ENCODE data around the gene NLGN1. TPM values are rescaled to one million over a fixed set of nuclear protein-coding genes. Genes with fewer than 3 reads are reported as not detected.
A peak's percentile ranks its signal among the peaks of the same experiment; 100 is the strongest.

Gene NLGN1
- total and polyA plus RNA-seq, 12 donors, result 0.88 to 19.9 (median 12.6) TPM

GRCh38 chr3:173742491-173742890 is 344.9 kb downstream of the NLGN1 start:
- H3K27ac ChIP-seq, result no peak overlapping the region
- DNase-seq (no peak), ATAC-seq (no peak)
- WGBS, 2 donors, result 63 to 67% methylated on average over 1 of the region's 1 CpG
- no peaks in the 10 kb centered on the region for H3K27me3 ChIP-seq
- TF ChIP-seq CTCF (IDR thresholded peaks at IDR 0.05), result no peak
- no peaks in the 10 kb centered on the region for H3K9me3 ChIP-seq
- intact Hi-C loops (cut with DNase I), result no loop called here
- H3K36me3 ChIP-seq, result no peaks in the 10 kb centered on the region
- H3K4me3 ChIP-seq, result peak overlapping the region in 3 of 10 donors; percentile 6 to 15 (median 13)
- H3K4me1 ChIP-seq, result no peaks in the 10 kb centered on the region

DNA sequence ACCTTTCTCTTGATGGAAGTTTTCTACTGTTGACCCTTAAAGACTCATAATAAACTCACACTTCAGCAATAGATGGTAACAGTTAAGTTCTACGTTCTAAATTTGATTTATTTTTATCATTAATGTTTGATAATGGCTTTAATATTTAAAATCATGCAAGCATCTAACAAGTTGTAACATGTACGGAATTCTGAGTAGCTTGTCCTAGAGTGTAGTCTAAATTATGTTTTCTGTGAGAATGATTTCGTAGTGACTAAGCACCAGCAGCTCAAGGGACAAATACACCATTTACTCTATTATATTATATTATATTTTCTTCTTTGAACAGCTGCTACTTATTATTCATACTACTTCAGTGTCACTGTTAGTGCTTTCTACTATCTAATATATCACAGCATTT is 345.6 kb downstream of the NLGN1 start:
- DNase-seq (no peak), ATAC-seq (no peak)
- Histone ChIP-seq H3K4me3 (peak overlapping the region in 2 of 10 donors; percentile 13 to 15), H3K4me1 (no peaks in the 10 kb centered on the region), H3K36me3 (no peaks in the 10 kb centered on the region), H3K27me3 (no peaks in the 10 kb centered on the region), H3K9me3 (no peaks in the 10 kb centered on the region), H3K27ac (no peak overlapping the region)
- intact Hi-C loops (cut with DNase I), result no loop called here
- TF ChIP-seq CTCF (IDR thresholded peaks at IDR 0.05), result no peak
- WGBS, 2 donors, result 70 to 83% methylated on average over 3 of the region's 3 CpGs

DNA sequence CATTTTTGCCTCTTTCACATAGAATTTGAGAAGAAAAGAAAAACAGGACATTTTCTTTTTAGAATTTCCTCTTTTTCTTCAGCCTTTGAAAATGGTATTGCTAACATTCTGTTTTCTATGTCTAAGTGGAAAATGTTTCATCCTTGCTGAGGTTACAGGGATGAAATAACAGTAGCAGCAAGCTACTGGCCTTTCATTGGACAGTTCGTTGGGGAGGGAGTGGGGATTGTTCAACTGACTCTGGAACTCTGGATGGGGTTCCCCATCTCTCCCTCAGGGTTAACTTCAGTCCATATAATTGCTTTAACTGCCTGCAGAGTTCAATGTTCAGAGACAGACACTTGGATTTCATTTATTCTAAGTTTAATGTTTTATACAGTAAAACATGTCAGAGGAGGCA is 346.0 kb downstream of the NLGN1 start:
- DNase-seq, result no peak
- H3K4me1 ChIP-seq, result no peaks in the 10 kb centered on the region
- H3K4me3 ChIP-seq, result no peak overlapping the region
- H3K9me3 ChIP-seq, result no peaks in the 10 kb centered on the region
- no peaks in the 10 kb centered on the region for H3K27me3 ChIP-seq
- no peaks in the 10 kb centered on the region for H3K36me3 ChIP-seq
- ATAC-seq, result no peak
- WGBS, 2 donors, result 69 to 70% methylated on average over 1 of the region's 1 CpG
- no peak overlapping the region for H3K27ac ChIP-seq
- no peak for TF ChIP-seq CTCF (IDR thresholded peaks at IDR 0.05)
- intact Hi-C loops (cut with DNase I), result no loop called here

DNA sequence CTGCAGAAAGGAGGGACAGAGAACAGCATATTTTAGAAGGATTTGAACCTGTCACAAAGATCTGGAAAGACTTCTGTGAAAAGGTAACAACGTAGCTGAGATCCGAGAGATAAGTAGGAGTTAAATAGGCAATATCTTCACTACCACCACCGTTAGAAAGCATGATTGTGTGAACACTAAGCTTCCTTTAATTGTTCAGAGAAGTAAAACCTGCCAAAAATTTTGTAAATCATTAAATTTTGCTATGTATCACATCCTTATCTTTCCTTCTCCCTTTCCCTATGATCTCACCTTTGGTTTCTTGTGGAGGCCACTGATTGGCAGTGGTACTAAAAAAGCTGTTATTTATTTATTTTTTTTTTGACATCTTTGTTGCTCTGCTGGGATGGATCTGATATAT is 346.9 kb downstream of the NLGN1 start:
- Histone ChIP-seq H3K4me3 (no peak overlapping the region), H3K27me3 (no peaks in the 10 kb centered on the region), H3K9me3 (no peaks in the 10 kb centered on the region), H3K27ac (no peak overlapping the region), H3K4me1 (no peaks in the 10 kb centered on the region), H3K36me3 (no peaks in the 10 kb centered on the region)
- 62 to 80% methylated on average over 3 of the region's 3 CpGs for WGBS, 2 donors
- no peak for TF ChIP-seq CTCF (IDR thresholded peaks at IDR 0.05)
- no peak for DNase-seq
- ATAC-seq, result no peak
- intact Hi-C loops (cut with DNase I), result no loop called here

DNA sequence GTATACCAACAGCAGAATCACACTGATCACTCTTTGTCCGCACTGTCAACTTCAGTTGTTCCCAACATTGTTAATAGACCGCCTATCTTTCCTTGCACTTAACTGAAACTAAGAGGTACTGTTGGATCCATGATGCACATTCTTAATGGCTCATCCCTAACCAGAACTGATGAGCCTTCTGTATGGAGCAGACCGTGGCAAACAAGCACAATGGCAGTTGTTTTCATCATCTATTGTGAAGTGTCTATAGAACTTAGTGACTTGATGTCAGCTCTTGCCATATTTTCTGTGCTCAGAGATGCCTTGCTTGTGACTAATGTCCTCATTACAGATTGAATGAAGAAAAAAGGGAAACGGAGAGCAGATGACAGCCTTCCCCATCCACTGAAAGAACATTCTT is 347.4 kb downstream of the NLGN1 start:
- ATAC-seq (no peak), DNase-seq (no peak)
- H3K27ac ChIP-seq, result no peak overlapping the region
- no peaks in the 10 kb centered on the region for H3K27me3 ChIP-seq
- no peaks in the 10 kb centered on the region for H3K9me3 ChIP-seq
- TF ChIP-seq CTCF (IDR thresholded peaks at IDR 0.05), result no peak
- no peaks in the 10 kb centered on the region for H3K4me1 ChIP-seq
- intact Hi-C loops (cut with DNase I), result no loop called here
- 81 to 86% methylated on average over 4 of the region's 4 CpGs for WGBS, 2 donors
- no peaks in the 10 kb centered on the region for H3K36me3 ChIP-seq
- no peak overlapping the region for H3K4me3 ChIP-seq

Measured in heart right ventricle (tissue), 16 donors.